Activated CD8-positive, alpha-beta T cell treated with anti-CD3 and anti-CD28 coated beads for 36 hours (primary cell): ENCODE results near the gene PI4KA. TPM values are rescaled to one million over a fixed set of nuclear protein-coding genes. Genes with fewer than 3 reads are reported as not detected.
"Not testable (repeated sequence)": the region's sequence is repeated elsewhere in the genome, so short reads cannot be mapped to it uniquely, and the experiment has no call there.

Experiments used
- ATAC-seq: fragments of 200-7000 bp; cut with Tn5 transposase; one replicate; pipeline ENCODE4 v1.10.0; 2021; ENCODE audit warnings: mild to moderate bottlenecking, moderate library complexity
- CTCF ChIA-PET: fragments of 350-600 bp; sonication (Branson Sonifier 250); formaldehyde crosslinking; loops from one replicate; lab custom pipeline; 2021; ENCODE audit warnings: antibody characterized with exemption; lab: Charles Lee
- POLR2A ChIA-PET: fragments of 350-600 bp; sonication (Branson Sonifier 250); formaldehyde crosslinking; loops from one replicate; lab custom pipeline; 2021; ENCODE audit warnings: antibody characterized with exemption; lab: Charles Lee
- DNase-seq: peaks from one replicate; pipeline ENCODE4 v3.0.0-alpha.2; 2020
- H3K27ac Mint-ChIP-seq: one replicate; pipeline ENCODE4 v1.8.0; 2021; ENCODE audit warnings: mild to moderate bottlenecking, mixed read lengths
- H3K27me3 Mint-ChIP-seq: one replicate; pipeline ENCODE4 v1.8.0; 2021; ENCODE audit warnings: mixed read lengths
- H3K36me3 Mint-ChIP-seq: one replicate; pipeline ENCODE4 v1.8.0; 2021; ENCODE audit warnings: low read depth, mixed read lengths
- H3K4me1 Mint-ChIP-seq: one replicate; pipeline ENCODE4 v1.8.0; 2021; ENCODE audit warnings: low read depth, mixed read lengths
- H3K4me3 Mint-ChIP-seq: one replicate; pipeline ENCODE4 v1.8.0; 2021; ENCODE audit warnings: mild to moderate bottlenecking, moderate library complexity, mixed read lengths
- H3K9me3 Mint-ChIP-seq: one replicate; pipeline ENCODE4 v1.8.0; 2021; ENCODE audit warnings: mixed read lengths
- intact Hi-C: fragments of 100-400 bp; cut with micrococcal nuclease; formaldehyde crosslinking; loops from one replicate; pipeline ENCODE4 v1.10.0; 2022
- total RNA-seq, 2 experiments: library from RNA; stranded (reverse); gene quantifications; one replicate each; pipeline ENCODE4 v1.2.3, GENCODE V29; 2021
- TF ChIP-seq, protein P1 (sequence below): fragments of 200-600 bp; IDR thresholded peaks from one replicate; pipeline ENCODE4 v1.8.0; 2022; ENCODE audit warnings: antibody characterized with exemption, mild to moderate bottlenecking

Gene PI4KA
- total RNA-seq, 2 experiments from 2014 or later, result 63.9 to 64.1 TPM

DNA sequence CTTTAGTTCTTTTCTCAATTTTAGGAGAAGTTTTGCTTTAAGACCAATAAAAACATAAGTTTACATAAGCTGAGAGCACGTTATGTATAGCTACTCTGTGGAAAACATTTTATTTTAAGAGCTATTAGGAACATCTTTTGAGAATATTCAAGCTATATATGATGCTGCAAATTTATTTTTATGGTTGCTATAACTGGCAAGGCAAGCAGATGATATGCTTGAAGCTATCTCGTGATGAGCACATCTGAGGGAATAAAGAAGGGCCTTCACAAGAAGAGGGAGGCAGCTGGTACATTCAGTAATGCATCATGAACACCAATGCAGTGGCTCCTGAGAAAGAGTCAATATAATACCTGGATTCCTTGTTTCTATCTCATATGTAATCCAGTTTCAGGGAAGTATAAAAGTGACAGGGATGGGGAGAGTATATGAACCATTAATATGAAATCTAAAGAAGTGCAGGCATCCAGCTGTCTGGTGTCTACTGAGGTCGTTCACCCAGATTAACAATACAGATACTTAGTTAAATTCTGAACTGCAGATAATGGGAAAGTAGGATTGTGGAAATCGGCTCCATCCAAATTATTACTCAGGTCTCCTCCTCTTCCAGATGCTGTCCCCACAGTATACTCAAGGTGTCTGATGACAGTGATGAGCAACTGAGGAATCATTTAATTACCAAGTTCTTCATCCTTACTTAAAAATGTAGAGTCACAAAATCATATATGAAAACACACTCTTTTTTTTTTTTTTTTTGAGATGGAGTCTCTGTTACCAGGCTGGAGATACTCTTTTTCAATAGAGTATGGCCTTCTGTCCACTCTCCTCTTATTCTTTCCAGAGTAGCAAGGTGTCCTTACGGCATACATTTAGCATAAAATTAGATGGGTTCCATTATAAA lies 185.1 kb downstream of the PI4KA start:
- Mint-ChIP-seq H3K27me3 (peaks cover 19% of the 10 kb centered on the region), H3K36me3 (no peaks in the 10 kb centered on the region), H3K9me3 (no peaks in the 10 kb centered on the region), H3K27ac (no peak overlapping the region), H3K4me1 (no peaks in the 10 kb centered on the region), H3K4me3 (no peak overlapping the region)
- ATAC-seq (no peak), DNase-seq (no peak)
- ChIA-PET CTCF (interaction anchor here (1.1 to 1.4 kb wide), 3 partner anchors 67 to 109 kb away, joined by 3 to 4 read pairs (median 3); no protein-coding TSS in a partner anchor), POLR2A (no interaction called here)
- TF ChIP-seq, protein P1, sequence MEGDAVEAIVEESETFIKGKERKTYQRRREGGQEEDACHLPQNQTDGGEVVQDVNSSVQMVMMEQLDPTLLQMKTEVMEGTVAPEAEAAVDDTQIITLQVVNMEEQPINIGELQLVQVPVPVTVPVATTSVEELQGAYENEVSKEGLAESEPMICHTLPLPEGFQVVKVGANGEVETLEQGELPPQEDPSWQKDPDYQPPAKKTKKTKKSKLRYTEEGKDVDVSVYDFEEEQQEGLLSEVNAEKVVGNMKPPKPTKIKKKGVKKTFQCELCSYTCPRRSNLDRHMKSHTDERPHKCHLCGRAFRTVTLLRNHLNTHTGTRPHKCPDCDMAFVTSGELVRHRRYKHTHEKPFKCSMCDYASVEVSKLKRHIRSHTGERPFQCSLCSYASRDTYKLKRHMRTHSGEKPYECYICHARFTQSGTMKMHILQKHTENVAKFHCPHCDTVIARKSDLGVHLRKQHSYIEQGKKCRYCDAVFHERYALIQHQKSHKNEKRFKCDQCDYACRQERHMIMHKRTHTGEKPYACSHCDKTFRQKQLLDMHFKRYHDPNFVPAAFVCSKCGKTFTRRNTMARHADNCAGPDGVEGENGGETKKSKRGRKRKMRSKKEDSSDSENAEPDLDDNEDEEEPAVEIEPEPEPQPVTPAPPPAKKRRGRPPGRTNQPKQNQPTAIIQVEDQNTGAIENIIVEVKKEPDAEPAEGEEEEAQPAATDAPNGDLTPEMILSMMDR, result no peak
- intact Hi-C loops, result no loop called here

DNA sequence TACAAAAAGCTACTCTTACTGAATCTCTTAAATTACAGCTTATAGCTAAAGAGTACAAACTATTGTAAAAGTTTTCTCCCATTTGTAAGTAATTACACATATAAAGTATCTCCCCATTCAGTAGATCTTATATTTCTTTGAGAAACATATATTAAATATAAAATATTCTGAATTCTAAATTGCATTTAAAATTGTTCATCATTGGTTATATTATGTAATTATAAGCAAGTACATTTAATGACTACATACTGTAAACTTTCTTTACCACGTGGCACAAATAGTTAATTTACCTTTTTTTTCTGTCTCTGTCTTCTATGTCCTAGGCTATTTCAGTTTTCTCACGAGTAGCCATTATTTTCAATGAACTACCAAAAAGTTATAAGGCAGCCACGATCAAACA lies 185.9 kb downstream of the PI4KA start:
- Mint-ChIP-seq H3K9me3 (no peaks in the 10 kb centered on the region), H3K36me3 (no peaks in the 10 kb centered on the region), H3K4me1 (no peaks in the 10 kb centered on the region), H3K27ac (no peak overlapping the region), H3K27me3 (peaks cover 18% of the 10 kb centered on the region), H3K4me3 (no peak overlapping the region)
- intact Hi-C loops, result no loop called here
- POLR2A ChIA-PET, result no interaction called here
- no peak for DNase-seq
- TF ChIP-seq, protein P1, result no peak
- CTCF ChIA-PET, result interaction anchor here (1.1 to 1.4 kb wide), 2 partner anchors 66 to 102 kb away, joined by 3 to 4 read pairs; no protein-coding TSS in a partner anchor
- no peak for ATAC-seq

DNA sequence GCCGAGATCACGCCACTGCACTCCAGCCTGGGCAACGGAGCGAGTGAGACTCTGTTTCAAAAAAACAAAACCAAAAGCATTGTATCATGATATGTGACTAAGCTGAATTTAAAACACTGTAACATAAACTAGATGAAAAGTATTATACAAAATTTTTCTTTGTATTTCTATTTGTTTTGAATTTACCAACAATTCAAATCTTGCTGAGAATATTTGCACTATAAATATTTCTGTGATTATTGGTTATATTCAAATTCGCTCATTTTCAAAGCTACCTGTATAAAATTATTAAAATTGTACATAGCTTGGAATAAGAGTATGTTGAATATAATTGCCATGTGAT lies 186.6 kb downstream of the PI4KA start:
- ATAC-seq (no peak), DNase-seq (no peak)
- Mint-ChIP-seq H3K4me3 (no peak overlapping the region), H3K36me3 (no peaks in the 10 kb centered on the region), H3K27me3 (peaks cover 16% of the 10 kb centered on the region), H3K27ac (no peak overlapping the region), H3K4me1 (no peaks in the 10 kb centered on the region), H3K9me3 (no peaks in the 10 kb centered on the region)
- intact Hi-C loops, result no loop called here
- TF ChIP-seq, protein P1, result no peak
- ChIA-PET CTCF (interaction anchor here (1.4 kb wide), 1 partner anchor 101 kb away, joined by 3 read pairs; no protein-coding TSS in a partner anchor), POLR2A (no interaction called here)

DNA sequence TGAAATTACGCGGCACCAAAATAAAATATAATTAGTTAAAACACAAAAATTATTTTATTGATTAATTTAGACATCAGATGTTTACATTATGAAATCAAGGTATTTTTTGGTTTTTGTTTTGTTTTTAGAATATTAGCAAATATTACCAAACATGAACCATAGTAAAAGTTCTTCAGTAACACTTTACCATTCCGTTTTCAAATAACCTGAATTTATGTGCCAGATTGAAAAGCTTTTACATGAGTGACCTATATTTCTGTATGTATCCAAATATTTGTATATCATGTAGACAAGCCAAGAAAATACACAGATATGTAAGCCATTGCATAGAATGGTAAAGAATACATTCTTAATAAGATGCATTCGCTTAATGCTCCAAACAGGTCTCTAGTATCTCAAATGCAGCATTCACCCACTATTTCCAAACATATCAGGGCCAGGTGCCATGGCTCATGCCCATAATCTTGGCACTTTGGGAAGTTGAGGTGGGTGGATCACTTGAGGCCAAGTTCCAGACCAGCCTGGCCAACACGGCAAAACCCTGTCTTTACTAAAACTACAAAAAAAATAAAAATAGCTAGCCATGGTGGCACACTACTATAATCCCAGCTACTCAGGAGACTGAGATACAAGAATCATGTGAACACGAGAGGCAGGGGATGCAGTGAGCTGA lies 187.1 kb downstream of the PI4KA start:
- POLR2A ChIA-PET, result no interaction called here

DNA sequence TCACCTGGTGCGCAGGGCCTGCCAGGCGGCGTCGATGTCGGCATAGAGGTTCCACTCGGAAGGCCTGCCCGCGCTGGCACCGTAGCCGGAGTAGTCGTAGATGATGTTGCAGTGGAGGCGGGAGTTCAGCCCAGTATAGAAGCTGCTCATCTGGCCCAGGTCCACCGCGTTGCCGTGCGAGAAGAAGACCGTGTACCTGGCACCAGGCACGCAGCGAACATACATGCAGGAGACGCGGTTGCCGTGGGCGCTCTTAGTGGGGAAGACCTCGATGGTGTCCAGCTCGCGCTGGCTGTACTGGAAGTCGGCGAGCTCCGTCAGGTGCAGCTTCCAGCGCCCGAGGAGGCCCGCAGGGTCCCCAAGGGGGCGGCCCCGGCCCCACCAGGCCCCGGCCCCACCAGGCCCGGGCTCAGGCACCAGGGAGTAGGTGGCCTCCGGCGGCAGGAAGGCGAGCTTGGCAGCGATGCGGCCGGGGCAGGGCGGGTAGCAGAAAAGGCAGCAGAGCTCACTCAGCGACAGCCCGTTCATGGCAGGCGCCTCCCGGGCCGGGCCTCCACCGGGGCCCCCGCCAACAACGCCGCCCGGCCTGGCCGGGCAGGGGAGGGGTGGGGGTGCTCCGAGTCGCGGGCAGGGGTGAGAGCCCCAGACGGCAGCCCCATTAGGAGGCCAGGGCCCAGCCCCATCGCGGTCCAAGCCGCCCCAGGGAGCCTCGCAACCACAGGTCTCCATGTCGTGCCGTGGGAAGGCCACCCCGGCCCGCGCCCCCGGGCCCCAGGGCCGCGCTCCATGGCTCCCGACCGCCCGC lies 188.0 kb downstream of the PI4KA start:
- not testable (repeated sequence) for DNase-seq, H3K27me3 Mint-ChIP-seq

More for the DNA sequence above, 187.1 kb downstream of the PI4KA start:
- no peaks in the 10 kb centered on the region for H3K36me3 Mint-ChIP-seq
- no peaks in the 10 kb centered on the region for H3K4me1 Mint-ChIP-seq
- TF ChIP-seq, protein P1, result no peak
- no peak overlapping the region for H3K4me3 Mint-ChIP-seq
- peaks cover 12% of the 10 kb centered on the region for H3K27me3 Mint-ChIP-seq
- intact Hi-C loops, result no loop called here
- H3K27ac Mint-ChIP-seq, result no peak overlapping the region
- ATAC-seq (no peak), DNase-seq (no peak)
- CTCF ChIA-PET, result no interaction called here
- H3K9me3 Mint-ChIP-seq, result no peaks in the 10 kb centered on the region

DNA sequence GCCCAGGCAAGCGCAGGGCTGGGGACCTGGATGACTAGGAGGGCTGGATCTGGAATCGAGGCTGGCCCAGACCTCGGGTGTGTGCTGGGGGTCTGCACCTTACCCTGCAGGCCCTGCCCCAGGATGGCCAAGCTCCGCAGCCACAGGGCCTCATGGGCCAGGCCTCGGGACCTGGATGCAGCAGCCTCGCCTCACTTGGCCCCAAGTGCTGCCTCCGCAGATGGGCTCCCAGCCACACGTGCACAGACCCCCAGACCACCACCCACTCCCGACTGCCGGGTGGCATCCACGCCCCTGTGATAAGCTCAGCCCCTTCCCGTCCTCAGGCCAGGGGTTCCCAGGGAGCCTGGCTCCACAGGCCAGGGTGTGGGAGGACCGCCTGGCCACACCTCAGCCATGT lies 188.7 kb downstream of the PI4KA start:
- H3K27ac Mint-ChIP-seq, H3K4me1 Mint-ChIP-seq, DNase-seq, H3K27me3 Mint-ChIP-seq, ATAC-seq, intact Hi-C loops, H3K36me3 Mint-ChIP-seq, CTCF ChIA-PET, H3K9me3 Mint-ChIP-seq, H3K4me3 Mint-ChIP-seq, POLR2A ChIA-PET: not testable (repeated sequence)

More for the DNA sequence above, 188.0 kb downstream of the PI4KA start:
- H3K4me3 Mint-ChIP-seq, CTCF ChIA-PET, intact Hi-C loops, H3K4me1 Mint-ChIP-seq, POLR2A ChIA-PET, H3K36me3 Mint-ChIP-seq, H3K27ac Mint-ChIP-seq, ATAC-seq, H3K9me3 Mint-ChIP-seq: not testable (repeated sequence)

DNA sequence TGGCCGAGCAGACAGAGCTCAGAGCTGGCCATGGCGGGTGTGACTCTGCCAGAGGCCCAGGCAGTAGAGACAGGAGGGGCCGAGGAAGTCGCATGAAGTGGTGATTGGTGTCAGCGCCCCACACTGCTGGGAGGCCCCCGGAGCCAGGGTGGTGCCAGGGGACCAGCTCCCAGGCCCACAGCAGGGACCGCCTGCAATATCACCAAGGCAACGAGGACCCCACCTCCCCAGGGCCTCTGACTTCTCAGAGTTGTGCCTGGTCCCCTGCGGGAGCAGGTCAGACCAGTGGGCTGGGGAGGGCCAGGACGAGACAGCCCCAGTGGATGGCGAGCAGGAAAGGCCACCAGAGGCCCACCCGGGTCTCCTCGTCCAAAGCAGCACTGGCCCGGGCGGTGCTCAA lies 189.1 kb downstream of the PI4KA start:
- H3K36me3 Mint-ChIP-seq, ATAC-seq, intact Hi-C loops, H3K4me1 Mint-ChIP-seq, H3K4me3 Mint-ChIP-seq, H3K27ac Mint-ChIP-seq, H3K9me3 Mint-ChIP-seq, H3K27me3 Mint-ChIP-seq, DNase-seq, CTCF ChIA-PET, POLR2A ChIA-PET: not testable (repeated sequence)
